ENCODE data around the gene SUN2.

SUN2 gene

DNA sequence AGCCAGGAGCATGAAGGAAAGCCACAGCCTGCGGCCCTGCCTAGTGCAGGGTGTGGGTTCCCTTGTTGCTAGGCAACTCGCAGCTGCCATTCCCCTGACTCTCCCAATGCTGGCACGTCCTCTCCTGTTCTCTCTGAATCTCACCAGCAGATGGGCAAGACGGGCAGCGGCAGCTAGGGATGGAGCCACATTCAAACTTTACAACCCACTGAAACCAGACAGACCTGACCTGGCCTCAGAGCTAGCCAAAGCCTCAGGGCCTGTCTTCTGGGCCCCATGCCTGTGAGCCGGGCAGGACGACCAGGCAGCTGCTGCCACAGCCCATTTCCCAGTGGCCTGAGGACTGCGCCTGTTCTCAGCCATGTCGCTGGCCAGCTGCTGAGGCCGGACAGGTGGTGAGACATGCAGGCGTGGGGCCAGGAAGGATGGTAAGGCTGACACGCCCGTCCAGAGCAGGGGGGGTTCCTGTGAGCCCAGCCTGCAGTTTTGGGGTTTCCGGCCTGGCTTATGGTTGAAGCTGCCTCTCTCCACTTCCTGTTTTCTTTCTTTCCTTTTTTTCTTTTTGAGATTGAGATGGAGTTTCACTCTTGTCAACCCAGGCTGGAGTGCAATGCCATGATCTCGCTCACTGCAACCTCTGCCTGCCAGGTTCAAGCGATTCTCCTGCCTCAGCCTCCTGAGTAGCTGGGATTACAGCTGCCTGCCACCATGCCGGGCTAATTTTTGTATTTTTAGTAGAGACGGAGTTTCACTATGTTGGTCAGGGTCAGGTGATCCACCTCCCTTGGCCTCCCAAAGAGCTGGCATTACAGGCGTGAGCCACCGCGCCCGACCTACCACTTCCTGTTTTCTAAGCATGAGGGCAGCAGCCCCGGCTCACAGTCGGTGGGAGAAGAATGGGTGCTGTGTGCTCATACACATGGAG lies 4.1 kb downstream of the SUN2 start:
- no peak for DNase-seq (ENCODE audit: low spot score)

DNA sequence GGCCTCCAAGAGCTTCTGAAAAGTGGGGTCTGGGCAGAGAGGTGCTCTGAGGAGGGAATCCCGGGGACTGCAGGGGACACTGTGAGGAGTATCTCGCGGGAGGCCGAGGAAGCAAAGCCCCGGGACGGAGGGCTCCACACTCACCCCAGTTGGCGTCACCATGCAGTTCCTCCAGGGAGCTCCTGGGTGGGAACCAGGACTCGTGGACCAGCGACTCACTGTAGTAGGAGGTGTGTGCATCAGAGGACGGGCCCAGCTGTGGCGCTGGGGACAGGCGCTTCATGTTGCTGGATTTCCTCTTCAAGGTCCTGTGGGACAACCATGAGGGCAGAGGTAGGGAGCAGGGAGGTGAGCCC lies 4.8 kb downstream of the SUN2 start:
- DNase-seq (ENCODE audit: low spot score) = no peak

DNA sequence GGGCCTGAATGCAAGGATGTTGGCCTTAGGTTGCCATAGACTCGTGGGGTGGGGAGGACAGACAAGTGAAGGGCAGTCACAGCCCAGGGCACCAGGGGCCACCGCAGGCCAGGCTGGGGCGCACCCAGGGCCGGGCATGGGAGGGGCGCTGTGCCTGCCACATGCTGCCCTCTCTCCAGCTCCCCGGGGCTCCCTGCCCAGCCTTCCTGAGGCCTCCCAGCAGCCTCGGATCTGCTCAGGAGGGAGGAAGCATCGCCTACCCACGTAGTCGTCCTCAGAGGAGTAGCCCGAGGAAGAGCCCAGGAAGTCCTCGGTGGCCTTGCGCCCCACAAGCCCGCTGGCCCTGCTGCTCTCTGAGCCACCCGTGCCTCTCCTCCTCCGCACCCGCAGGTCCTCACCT lies 5.2 kb downstream of the SUN2 start:
- DNase-seq (ENCODE audit: low spot score) = no peak

DNA sequence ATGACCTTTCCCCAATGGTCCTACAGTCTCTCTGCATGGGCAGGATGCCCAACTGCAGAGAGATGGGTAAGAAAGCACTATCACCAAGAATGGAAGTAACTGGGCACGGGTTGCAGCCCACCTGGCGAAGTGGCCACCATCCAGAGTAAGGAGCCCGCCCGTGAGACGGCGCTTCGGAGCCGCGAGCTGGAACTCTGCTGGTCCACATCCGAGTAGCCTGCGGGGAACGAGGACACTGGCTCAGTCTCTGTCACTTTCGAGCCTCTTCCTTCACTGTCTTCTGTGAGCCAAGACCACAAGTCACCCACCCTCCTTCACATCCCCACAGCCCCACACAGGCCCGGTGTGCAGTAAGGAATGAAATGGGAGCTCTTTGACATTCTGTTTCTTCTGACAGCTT lies 5.7 kb downstream of the SUN2 start:
- no peak for DNase-seq (ENCODE audit: low spot score)

DNA sequence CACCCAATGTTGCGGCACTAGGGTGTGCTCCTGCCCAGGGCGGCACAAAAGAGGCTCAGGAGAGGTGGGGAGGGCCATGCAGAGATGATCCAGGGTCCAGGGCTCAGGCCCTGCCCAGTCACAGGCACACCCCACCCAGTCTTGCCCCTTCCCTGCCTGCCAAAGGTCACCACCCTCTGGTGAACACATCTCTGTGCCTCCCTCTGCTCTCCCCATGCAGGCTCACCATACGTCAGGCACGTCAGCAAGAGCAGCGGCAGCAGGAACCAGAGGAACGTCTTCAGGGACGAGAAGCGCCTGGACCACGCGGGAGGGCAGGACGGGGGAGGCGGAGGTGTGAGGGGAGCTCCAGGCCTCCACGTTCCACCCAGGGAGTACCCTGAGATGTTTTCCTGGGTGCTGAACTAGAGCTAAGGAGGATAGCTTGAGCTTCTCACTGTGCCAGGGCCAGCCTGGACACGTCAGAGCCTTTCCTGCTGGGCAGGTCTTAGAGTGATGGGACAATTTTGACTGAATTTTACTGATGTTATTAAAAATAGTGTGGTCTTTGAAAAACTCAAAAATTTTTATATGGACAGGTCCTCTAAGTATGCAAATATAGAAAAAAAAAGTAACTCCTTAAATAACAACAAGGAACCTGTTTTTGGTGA lies 7.2 kb downstream of the SUN2 start:
- no peak for DNase-seq (ENCODE audit: low spot score)

DNA sequence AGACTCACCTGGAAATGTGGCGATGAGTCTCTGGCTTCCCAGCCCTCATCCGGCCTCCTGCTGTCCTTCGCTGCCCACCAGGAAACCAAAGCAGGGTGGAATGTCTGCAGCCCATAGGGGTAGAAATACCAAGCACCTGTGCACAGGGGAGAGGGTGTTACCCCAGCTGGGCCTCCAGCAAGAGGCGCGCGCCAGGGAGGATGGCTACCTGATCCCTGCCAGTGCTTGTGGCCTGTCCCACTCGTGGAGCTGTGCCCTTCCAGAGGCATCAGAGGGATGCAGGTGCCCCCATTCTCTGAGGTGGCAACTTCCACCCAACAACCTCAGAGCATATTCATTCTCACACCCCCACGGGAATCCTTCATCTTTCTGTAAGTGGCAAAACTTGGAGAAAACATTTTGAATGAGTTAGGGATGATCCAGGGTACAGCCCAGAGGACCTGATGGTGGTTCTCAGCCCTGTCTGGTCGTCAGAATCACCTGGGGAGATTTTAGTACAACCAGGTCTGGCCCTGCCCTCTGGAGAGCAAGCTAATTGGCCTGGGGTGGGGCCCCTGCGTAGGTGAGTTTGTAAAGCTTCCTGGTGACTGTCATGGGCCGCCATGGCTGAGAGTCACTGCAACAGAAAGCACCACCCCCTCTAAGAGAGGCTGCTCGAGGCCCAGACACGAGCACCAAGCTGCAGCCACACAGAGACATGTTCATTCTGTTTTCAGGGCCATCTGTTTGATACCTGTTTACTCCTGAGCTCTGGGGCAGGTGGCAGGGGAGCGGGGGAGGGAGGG lies 9.9 kb downstream of the SUN2 start:
- no peak for DNase-seq (ENCODE audit: low spot score)

DNA sequence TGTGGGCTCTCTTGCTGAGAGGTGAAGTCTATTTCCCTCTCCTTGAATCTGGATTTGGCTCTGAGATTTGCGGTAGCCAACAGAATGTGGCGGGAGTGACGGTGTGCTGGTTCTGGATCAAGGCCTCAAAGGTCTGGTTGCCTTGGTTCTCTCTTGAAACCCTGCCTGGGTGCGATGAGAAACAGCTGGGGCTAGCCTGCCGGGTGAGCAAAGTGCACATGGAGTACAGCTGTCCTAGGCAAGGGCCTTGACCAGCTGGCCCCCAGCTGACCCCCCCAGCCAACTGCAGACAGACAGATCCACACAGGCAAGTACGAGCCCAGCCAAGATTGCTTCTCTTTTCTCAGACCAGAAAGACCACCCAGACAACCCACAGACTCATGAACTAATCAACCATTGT lies 10.8 kb downstream of the SUN2 start:
- no peak for DNase-seq (ENCODE audit: low spot score)

DNA sequence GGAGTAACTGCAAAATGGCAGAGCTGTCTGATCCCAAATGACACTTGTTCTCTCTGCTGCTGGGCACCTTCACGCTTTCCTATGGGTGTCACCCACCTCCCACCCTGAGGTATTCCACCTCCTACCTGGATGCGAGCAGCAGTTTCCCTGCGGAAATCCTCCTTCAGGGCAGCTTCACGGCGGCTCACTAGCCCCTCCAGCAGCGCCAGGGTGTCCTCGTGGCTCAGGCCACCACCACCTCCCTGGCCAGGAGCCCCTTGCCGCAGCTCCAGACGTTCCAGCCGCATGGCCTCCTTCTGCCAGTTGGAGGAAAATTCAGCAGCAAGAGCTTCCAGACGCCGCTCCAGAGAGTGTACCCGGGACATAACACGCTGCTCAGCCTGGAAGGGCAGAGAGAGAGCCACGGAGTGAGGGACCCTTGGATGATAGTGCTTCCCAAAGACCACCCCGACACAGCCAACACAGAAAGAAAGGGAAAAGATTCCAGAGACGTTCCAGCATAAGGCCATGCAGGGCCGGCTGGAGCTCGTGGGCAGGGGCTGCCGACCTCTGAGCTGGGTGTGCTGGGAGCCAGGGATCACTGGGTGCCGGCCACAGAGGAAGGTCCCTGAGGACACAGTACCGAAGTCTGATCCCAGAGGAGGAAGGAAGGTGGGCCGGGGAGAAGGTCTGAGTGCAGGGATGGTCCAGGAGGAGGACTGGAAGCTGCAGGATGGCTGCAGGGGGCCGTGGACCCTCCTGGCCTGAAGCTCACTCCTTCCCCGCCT lies 13.4 kb downstream of the SUN2 start:
- no peak for DNase-seq (ENCODE audit: low spot score)

DNA sequence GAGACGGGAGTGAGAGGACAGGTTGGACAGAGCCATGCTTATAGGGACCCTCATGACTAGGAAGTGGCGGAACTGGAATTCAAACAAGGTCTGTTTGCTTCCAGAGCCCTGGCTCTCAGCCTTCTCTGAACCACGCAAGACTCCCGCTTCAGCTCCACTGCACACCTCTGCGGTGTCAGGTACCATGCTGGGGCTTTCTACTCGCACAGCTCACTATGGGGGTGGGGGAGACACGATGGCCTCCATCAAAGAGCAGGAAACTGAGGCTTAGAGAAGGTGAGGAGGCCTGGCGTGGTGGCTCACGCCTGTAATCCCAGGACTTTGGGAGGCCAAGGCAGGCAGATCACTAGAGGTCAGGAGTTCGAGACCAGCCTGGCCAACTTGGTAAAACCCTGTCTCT lies 14.2 kb downstream of the SUN2 start:
- no peak for DNase-seq (ENCODE audit: low spot score)

DNA sequence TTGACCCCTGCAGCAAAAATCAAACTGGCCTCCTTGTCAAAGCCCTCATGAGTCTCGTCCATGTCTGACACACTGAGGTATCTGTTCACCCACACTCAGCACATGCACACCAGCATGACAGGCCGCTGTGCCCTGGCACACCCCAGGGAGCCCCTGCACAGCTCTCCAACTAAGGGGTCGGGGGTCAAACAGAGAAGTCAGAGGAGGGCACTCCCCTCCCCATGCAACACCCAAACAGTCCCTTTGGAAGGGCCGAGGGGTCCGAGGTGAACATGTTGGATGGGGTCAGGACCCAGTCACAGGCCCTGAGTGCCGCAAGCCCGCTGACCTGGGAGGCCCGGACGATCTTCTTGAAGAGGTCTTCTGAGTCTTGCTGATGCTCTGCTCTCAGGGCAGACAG lies 14.6 kb downstream of the SUN2 start:
- no peak for DNase-seq (ENCODE audit: low spot score)

DNA sequence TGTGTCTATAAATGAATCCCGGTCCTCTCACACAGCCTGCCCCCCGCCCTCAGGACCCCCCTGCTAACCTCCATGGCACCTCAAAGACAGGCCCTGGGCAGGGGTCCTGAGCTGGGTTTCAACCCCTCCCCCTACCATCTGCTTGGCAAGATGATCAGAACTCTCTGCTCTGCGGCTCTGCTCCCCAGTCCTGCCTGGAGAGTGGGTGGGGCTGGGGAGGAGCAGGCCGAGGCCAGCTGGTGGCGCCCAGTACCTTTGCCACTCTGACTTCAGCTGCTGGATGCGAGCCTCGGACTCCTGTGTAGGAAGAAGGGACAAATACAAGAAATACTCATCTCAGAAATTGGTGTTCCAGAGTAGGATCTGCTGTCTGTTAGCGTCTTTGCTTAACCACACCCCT lies 15.0 kb downstream of the SUN2 start:
- no peak for DNase-seq (ENCODE audit: low spot score)

DNA sequence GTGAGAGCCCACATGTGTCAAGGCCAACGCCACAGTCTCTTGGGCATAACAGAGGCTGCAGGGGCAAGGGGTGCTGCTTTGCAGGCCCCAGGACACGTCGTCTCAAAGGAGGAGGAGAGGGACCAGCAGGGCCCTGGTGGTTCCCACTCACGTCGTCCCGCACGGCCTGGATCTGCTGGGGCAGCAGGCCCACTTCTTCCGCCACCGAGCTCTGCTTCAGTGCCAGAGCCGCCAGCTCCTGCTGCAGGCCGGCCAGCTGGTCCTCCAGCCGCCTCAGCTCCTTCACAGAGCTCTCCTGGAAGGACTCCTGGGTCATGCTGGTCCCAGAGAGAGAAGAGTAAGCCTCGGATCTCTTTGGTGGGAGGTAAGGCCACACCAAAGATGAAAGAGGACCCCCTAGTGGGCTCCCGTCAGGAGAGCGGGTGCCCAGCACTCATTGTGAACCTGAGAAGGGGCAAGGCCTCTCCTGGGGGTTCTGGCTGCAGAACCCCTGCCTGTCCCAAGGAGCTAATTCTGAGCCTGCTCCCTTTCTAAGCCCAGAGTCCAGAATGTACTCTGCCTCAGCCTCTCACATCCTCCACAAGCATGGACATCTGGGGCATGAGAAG lies 15.6 kb downstream of the SUN2 start:
- DNase-seq (ENCODE audit: low spot score) = no peak

DNA sequence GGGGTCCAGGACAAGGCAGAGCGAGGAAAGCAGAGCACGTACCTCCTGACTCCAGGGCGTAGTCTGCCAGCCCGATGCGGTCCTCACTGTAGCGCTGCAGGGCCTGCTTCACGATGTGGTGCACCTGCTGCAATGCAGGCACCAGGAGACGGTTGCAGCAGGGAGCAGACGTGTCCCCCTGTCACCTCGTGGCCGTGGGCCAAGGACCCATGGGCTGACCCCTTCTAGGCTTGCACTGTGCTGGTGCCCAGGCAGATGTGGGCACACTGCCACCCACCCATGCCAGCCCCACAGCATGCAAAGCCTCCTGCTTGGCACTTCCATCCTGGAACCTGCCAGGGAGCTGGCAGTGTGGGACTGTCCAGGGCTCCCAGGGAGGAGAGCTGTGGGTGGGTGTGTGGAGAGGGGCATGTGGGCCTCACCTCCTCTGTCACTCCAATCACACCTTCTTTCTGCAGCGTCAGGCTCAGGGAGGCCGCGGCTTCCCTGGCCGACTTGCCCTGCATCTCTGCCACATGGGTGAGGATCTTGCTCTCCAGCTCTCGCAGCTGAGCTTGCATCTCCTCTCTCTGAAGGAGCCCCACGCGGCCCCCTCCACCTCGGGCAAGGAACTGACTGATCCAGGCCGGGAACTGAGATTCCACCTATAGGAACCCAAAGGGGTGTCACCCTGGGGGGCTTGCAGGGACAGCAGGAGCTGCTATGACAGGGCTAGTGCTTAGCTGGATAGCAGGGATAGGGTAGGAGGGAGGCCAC lies 16.3 kb downstream of the SUN2 start:
- no peak for DNase-seq (ENCODE audit: low spot score)

DNA sequence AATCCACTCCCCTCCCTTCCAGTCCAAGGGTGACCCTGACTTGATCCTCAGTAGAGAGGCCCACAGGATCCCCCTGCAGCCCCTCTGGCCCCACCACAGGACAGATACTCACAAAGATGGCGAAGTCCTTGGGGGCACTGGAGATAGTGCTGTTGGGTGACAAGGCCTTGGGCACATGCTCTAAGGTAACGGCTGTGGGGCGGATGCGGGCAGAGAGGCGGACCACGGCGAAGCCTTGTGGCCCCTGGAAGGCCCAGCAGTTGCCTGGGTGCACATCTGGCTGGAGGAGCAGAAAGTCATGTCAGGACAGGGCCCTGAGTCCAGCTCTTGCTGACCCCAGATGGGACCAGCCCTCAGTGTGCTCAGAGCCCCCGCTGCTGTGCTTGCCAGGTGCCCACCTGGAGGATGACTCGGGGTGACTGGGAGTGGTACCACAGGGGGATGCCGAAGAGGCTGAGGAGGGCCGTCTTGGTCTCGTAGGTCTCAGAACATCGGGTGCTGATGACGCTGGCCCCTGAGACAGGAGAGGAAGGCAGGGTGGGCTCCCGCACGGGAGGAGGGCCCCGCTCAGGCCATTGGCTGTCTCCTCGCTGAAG lies 17.2 kb downstream of the SUN2 start:
- no peak for DNase-seq (ENCODE audit: low spot score)

DNA sequence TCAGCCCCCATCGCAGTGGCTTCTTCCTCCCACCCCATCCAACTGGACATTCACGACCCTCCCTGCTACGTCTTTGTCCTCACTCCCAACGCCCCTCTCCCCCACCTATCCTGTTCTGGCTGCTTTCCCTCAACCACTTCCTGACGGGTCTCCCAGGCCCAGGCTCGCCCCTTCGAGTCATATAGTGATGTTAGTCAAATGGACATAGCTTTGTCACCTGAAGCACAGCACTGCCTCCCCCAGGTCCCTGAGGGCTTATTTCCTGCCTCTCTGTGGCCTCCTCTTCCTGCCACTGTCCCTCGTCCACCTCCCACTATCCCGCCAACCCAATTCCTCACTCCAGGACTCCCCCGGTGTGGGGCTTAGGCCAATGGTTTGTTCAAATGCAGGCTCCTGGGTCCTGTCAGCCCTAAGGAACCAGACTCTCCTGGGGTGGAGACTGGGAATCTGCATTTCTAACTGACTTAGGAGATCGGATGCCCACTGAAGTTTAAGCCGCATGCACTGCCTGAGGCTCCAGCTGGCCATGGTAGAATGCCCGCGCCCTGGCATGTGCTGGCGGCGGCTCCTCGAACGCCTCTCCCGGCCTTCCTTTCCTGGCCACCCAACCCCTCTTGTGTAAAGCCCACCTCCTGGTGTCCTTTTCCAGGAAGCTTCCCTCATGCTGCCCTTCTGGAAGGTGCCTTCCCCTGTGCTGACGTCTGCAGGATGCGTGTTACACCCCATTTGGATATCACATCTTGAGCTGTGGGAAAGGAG lies 18.3 kb downstream of the SUN2 start:
- no peak for DNase-seq (ENCODE audit: low spot score)

DNA sequence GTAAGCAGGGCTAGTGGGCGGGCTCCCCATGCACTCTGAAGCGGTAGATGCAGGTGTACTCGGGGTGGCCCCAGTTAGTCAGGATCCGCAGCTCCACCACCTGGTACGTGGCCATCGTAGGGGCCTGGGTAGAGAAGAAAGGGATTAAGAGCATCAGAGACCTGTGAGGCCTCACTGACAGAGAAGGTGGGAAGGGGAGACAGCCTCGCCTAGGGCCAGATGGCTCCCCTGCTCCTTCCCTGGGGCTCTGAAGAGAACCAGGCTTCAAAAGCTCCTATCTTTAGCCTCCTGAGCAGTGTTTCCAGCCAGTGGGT lies 19.6 kb downstream of the SUN2 start:
- no peak for DNase-seq (ENCODE audit: low spot score)

DNA sequence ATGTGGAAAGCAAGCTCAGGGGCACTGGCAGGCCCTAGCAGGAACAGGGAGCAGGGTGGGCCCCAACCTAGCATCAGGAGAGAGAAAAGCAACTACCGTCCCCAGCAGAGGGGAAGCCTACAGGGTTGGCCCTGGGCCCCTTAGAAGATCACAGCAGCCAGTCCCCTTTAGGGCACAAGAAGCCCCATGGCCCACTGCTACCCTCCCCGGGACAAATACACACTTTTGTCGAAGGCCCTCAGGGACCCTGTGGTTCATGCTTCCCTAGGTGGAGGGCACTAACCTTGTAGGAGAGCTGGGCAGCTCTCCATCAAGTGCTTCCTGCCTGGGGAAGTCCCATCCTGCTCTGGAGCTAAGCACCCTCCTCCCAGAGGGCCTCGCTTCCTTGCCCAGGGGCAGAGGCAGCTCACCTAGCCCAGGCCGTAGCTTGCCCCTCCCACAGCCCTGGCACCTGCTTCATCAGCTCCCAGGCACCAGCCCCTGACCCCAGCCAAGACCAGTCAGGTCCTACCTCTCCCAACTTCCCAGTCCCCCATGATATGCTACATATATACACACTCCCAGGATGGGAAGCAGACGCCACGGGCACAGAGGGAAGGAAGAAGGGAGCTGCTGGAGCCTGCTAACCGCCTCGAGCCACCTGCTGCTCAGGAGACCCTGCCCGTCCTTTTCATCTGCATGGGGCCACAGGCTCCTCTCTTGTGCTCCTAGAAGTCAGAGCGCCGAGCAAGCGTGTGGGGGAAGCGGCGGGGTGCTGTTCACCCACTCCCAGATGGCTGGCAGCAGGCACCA lies 20.1 kb downstream of the SUN2 start:
- no peak for DNase-seq (ENCODE audit: low spot score)

DNA sequence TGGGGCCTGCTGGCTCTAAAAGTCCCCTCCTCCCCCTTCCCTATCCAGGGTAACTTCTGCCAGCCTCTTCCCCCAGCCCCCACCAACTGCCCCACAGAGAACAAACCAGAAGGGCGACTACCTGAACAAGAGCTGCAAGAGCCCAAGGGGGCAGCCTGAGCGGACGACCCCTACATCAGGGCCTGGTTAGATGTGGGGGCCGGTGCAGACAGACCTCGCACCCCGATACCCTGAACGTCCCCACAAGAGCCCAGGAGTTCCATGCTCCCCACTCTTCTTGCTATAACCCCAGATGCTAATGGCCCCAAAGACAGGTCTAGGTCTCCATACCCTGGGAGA lies 20.7 kb downstream of the SUN2 start:
- DNase-seq (ENCODE audit: low spot score) = no peak

DNA sequence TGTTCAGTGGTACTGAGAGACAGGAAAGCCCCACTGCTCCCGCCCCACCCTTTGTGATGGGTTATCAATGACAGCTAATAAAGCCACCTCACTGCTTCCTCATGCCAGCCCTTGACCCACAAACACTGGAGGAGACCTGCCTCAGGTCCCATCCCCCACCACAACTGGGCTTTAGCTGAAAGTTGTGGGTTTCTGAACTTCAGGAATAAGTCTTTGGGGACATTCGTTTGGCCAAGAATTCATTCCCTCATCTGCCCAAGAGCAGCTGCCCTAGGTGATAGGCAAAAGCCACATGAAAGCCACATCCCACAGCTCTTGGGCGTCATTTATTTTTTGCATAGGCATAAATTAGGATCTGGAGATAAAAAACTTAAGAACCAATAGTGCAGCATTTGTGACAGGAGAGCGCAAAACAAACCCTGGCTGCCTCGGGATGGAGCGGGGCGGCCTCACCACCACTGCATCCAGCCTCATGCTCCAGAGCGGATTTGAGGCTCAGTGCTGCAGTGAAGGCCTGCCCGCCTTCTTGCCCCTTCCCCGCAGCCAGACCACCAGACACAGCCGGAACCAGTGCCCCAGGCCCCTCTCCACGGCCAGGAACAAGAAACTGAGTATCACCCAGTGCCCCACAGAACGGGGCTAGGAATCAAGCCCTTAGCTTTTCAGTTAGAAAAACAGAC lies 21.2 kb downstream of the SUN2 start:
- no peak for DNase-seq (ENCODE audit: low spot score)
